OCI-LY1 (cell line): ENCODE results near the gene VRTN.

Experiments
- H2AFZ ChIP-seq: fragments of 200-600 bp; sonication (generic), shearing (Covaris generic); 2 replicates; pipeline ENCODE4 v1.6.0; 2014; ENCODE audit warnings: antibody characterized with exemption, mild to moderate bottlenecking, low read length
- H3F3A ChIP-seq: fragments of 200-600 bp; sonication (generic), shearing (Covaris generic); 2 replicates; pipeline ENCODE4 v1.6.0; 2014; ENCODE audit warnings: mild to moderate bottlenecking, antibody characterized with exemption, low read length, moderate library complexity; ENCODE audit not compliant: insufficient read depth
- H3K27ac ChIP-seq: fragments of 200-600 bp; sonication (generic); 2 replicates; pipeline ENCODE4 v1.5.1; 2014; ENCODE audit warnings: low read length, mixed run types, mild to moderate bottlenecking, low read depth; ENCODE audit not compliant: poor library complexity, severe bottlenecking
- H3K27me3 ChIP-seq: fragments of 200-600 bp; sonication (generic); 2 replicates; pipeline ENCODE4 v1.6.0; 2014; ENCODE audit warnings: antibody characterized with exemption, mild to moderate bottlenecking, low read length, moderate library complexity; ENCODE audit not compliant: insufficient read depth
- H3K36me3 ChIP-seq: fragments of 200-600 bp; sonication (generic); 2 replicates; pipeline ENCODE4 v1.6.1; 2014; ENCODE audit warnings: mild to moderate bottlenecking, antibody characterized with exemption, low read length, moderate library complexity, mixed read lengths; ENCODE audit not compliant: insufficient read depth
- H3K4me1 ChIP-seq: fragments of 200-600 bp; sonication (generic); 2 replicates; pipeline ENCODE4 v1.5.1; 2014; ENCODE audit warnings: mild to moderate bottlenecking, low read length, moderate library complexity; ENCODE audit not compliant: insufficient read depth, severe bottlenecking
- H3K4me2 ChIP-seq: fragments of 200-600 bp; sonication (generic), shearing (Covaris generic); 2 replicates; pipeline ENCODE4 v1.6.1; 2014; ENCODE audit warnings: low read length
- H3K4me3 ChIP-seq: fragments of 200-600 bp; sonication (generic); 2 replicates; pipeline ENCODE4 v1.5.1; 2014; ENCODE audit warnings: low read length, low read depth, mild to moderate bottlenecking, mixed read lengths; ENCODE audit not compliant: poor library complexity, severe bottlenecking
- H3K79me2 ChIP-seq: fragments of 200-600 bp; shearing (Covaris generic); 2 replicates; pipeline ENCODE4 v1.6.1; 2016; ENCODE audit warnings: mixed run types, low read length, mixed read lengths; ENCODE audit not compliant: insufficient read depth
- H3K9ac ChIP-seq: fragments of 200-600 bp; sonication (generic), shearing (Covaris generic); 2 replicates; pipeline ENCODE4 v1.6.1; 2014; ENCODE audit warnings: mild to moderate bottlenecking, low read length, mixed read lengths
- H3K9me2 ChIP-seq: fragments of 200-600 bp; sonication (generic), shearing (Covaris generic); 2 replicates; pipeline ENCODE4 v1.6.1; 2014; ENCODE audit warnings: low read depth, mild to moderate bottlenecking, low read length, mixed read lengths
- H3K9me3 ChIP-seq: fragments of 200-600 bp; shearing (Covaris generic); 2 replicates; pipeline ENCODE4 v1.6.1; 2014; ENCODE audit warnings: low read length, mixed read lengths
- H4K20me1 ChIP-seq: fragments of 200-600 bp; sonication (generic), shearing (Covaris generic); 2 replicates; pipeline ENCODE4 v1.6.0; 2016; ENCODE audit warnings: mild to moderate bottlenecking, low read length; ENCODE audit not compliant: insufficient read depth
- EZH2 ChIP-seq: fragments of 200-600 bp; sonication (generic), shearing (Covaris generic); IDR thresholded peaks from 2 replicates; pipeline ENCODE4 v1.8.0; 2017; ENCODE audit warnings: borderline replicate concordance, mixed run types, mild to moderate bottlenecking, antibody characterized with exemption, low read length, moderate library complexity, mixed read lengths
- TF ChIP-seq, protein P1 (sequence below): fragments of 200-600 bp; sonication (generic), shearing (Covaris generic); IDR thresholded peaks from 2 replicates; pipeline ENCODE4 v1.5.1; 2017; ENCODE audit warnings: mild to moderate bottlenecking, antibody characterized with exemption, low read length, moderate library complexity, mixed read lengths

The VRTN gene

DNA sequence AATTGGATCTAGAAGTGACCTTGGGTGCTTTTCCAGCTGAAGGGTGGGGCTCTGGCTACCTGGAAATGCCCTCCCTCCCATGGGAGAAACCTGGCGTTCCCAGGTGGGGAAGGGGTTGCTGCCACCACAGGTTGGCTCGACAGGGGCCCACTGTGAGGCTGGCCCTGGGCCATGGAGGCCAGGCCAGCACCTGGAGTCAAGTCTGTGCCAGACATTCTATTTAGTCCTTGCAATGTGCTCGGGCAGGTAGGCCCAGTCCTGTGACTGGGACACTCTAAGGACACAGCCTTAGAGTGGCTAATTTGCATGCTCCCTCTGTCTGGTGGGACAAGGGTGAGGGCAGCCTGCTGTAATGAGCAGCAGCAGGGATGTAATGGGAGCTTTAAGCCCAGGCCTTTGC, 11.9 kb downstream of the VRTN start:
- Histone ChIP-seq H3K4me3 (no peak overlapping the region), H3K36me3 (no peaks in the 10 kb centered on the region), H3K4me2 (no peak overlapping the region), H2AFZ (no peak overlapping the region), H3K9ac (no peak overlapping the region), H3K27me3 (peaks cover 6% of the 10 kb centered on the region; the same call in 1 of the 2 replicates), H3K9me3 (no peaks in the 10 kb centered on the region), H3F3A (no peaks in the 10 kb centered on the region), H3K27ac (no peak overlapping the region), H3K9me2 (no peaks in the 10 kb centered on the region), H3K4me1 (no peaks in the 10 kb centered on the region), H4K20me1 (no peaks in the 10 kb centered on the region), H3K79me2 (no peaks in the 10 kb centered on the region)
- TF ChIP-seq, protein P1, sequence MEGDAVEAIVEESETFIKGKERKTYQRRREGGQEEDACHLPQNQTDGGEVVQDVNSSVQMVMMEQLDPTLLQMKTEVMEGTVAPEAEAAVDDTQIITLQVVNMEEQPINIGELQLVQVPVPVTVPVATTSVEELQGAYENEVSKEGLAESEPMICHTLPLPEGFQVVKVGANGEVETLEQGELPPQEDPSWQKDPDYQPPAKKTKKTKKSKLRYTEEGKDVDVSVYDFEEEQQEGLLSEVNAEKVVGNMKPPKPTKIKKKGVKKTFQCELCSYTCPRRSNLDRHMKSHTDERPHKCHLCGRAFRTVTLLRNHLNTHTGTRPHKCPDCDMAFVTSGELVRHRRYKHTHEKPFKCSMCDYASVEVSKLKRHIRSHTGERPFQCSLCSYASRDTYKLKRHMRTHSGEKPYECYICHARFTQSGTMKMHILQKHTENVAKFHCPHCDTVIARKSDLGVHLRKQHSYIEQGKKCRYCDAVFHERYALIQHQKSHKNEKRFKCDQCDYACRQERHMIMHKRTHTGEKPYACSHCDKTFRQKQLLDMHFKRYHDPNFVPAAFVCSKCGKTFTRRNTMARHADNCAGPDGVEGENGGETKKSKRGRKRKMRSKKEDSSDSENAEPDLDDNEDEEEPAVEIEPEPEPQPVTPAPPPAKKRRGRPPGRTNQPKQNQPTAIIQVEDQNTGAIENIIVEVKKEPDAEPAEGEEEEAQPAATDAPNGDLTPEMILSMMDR = no peak
- TF ChIP-seq EZH2 = no peak

DNA sequence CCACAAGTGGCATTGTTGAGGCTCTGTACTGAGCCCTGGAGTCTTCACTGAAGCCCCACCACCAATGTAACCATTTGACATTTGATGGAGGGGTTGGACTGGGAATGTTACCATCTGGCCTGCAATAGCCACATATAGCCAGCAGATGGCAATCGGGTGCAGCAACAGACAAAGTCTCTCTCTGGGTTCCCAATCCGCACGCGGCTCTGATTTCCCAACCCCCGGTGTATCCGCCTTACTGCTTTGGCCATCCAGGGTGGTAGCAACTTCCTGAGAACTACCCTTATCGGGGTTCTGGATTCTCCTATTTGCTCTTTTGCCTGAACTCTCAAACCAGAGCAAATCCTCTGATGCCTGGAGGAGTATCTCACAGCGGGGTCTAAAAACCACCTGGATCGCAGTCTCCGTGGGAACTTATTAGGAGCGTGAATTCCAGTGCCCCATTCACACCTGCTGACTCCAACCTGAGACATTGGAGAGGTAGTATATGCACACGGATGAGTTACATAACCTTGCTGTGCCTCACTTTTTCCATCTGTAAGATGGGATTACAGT, 14.2 kb downstream of the VRTN start:
- Histone ChIP-seq H3K9ac (no peak overlapping the region), H3K27me3 (peaks cover 6% of the 10 kb centered on the region; the same call in 1 of the 2 replicates), H3K9me2 (no peaks in the 10 kb centered on the region), H3K4me3 (no peak overlapping the region), H3K4me1 (no peaks in the 10 kb centered on the region), H4K20me1 (no peaks in the 10 kb centered on the region), H2AFZ (no peak overlapping the region), H3K79me2 (no peaks in the 10 kb centered on the region), H3K27ac (no peak overlapping the region), H3F3A (no peaks in the 10 kb centered on the region), H3K4me2 (no peak overlapping the region), H3K9me3 (no peaks in the 10 kb centered on the region), H3K36me3 (no peaks in the 10 kb centered on the region)
- no peak for TF ChIP-seq EZH2
- TF ChIP-seq, protein P1 = peak; percentile 93

DNA sequence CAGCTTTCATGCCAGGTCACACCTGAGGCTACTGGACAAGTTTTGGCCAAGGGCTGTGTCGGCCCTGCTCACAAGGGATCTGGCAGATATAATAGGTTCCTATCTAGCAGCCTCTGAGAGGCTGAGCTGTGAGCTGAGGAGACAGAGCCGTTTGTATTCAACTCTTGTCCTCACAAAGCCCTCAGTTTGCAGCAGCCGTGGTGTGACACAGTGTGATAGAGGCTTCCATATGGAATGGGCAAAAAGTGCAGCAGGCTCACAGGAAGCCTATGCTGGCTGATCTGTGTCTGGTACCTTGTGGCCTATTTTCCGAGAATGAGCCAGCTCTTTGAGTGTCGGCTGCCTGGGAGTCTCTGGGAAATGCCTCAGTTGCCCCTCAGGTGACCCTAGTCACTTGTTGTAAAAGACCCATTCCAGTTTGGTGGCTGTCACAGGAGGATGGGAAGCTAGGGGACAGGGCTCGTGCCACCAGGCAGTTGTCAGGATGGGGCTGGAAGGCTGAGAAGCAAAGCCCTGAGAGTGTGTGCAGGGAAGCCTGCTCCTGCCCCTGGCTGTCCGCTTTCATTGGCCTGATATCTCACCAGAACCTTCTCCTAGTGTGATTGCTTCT, 16.1 kb downstream of the VRTN start:
- TF ChIP-seq, protein P1 = no peak
- TF ChIP-seq EZH2 = no peak
- Histone ChIP-seq H2AFZ (no peak overlapping the region), H3K9me2 (no peaks in the 10 kb centered on the region), H4K20me1 (no peaks in the 10 kb centered on the region), H3K27ac (no peak overlapping the region), H3K4me1 (no peaks in the 10 kb centered on the region), H3K9me3 (no peaks in the 10 kb centered on the region), H3K4me3 (no peak overlapping the region), H3F3A (no peaks in the 10 kb centered on the region), H3K79me2 (no peaks in the 10 kb centered on the region), H3K4me2 (no peak overlapping the region), H3K27me3 (peaks cover 6% of the 10 kb centered on the region; the same call in 1 of the 2 replicates), H3K9ac (no peak overlapping the region), H3K36me3 (no peaks in the 10 kb centered on the region)
